GM12878 (cell line): ENCODE results near the gene RCAN1. TPM values are rescaled to one million over a fixed set of nuclear protein-coding genes. Genes with fewer than 3 reads are reported as not detected.
"Not testable (repeated sequence)": the region's sequence is repeated elsewhere in the genome, so short reads cannot be mapped to it uniquely, and the experiment has no call there.

Source experiments
- ATAC-seq: fragments of 200-7000 bp; cut with Tn5 transposase; 3 replicates; pipeline ENCODE4 v1.9.1; 2020; ENCODE audit warnings: mild to moderate bottlenecking, moderate library complexity
- BruUV-seq: library from RNA; stranded (reverse); fragments of 400-500 nt; replicated peaks from 2 replicates; lab custom pipeline; 2021; lab: Mats Ljungman, UMichigan
- CTCF ChIA-PET: fragments of 300-600 bp; sonication (Branson Sonifier 250); formaldehyde crosslinking; extraction: SDS; loops from one replicate; lab custom pipeline; 2021; ENCODE audit warnings: inconsistent platforms; lab: Yijun Ruan, JAX
- POLR2A ChIA-PET: fragments of 350-600 bp; formaldehyde crosslinking; extraction: SDS; loops from one replicate; lab custom pipeline; 2021; ENCODE audit warnings: inconsistent platforms; lab: Charles Lee
- RAD21 ChIA-PET: fragments of 300-600 bp; sonication (Branson Sonifier 250); formaldehyde crosslinking; loops from one replicate; lab custom pipeline; 2023; ENCODE audit warnings: antibody characterized with exemption; ENCODE audit not compliant: unreplicated experiment; lab: Charles Lee
- SMC1A ChIA-PET: fragments of 300-600 bp; sonication (Branson Sonifier 250); formaldehyde crosslinking; loops from one replicate; lab custom pipeline; 2023; ENCODE audit not compliant: unreplicated experiment, uncharacterized antibody; lab: Charles Lee
- DNase-seq: peaks from one replicate; pipeline ENCODE4 v3.0.0-alpha.2; 2011; ENCODE audit warnings: low read depth, low spot score
- FAIRE-seq: peaks from 3 replicates; lab custom pipeline; 2011; peaks lifted over from hg19 to GRCh38; lab: Jason Lieb, UNC
- H2AFZ ChIP-seq: 2 replicates; pipeline ENCODE4 v1.6.0; 2011; ENCODE audit warnings: low read depth, low read length, control low read depth; ENCODE audit not compliant: control insufficient read depth
- H3K27ac ChIP-seq: 2 replicates; pipeline ENCODE4 v1.5.1; 2011; ENCODE audit warnings: control low read depth; ENCODE audit not compliant: control insufficient read depth, insufficient read depth
- H3K27me3 ChIP-seq, 2 experiments: replicated peaks in 1 of 2; 2 replicates each; pipeline versions ENCODE4 v1.6.0 to v1.6.1; 2011; ENCODE audit warnings: low read length in 1 of 2; ENCODE audit not compliant: control insufficient read depth in 2 of 2, insufficient read depth in 2 of 2
- H3K36me3 ChIP-seq, 2 experiments: 2 replicates each; pipeline ENCODE4 v1.5.1; 2011; ENCODE audit warnings: low read length in 1 of 2; ENCODE audit not compliant: control insufficient read depth in 2 of 2, insufficient read depth in 2 of 2
- H3K4me1 ChIP-seq: 2 replicates; pipeline ENCODE4 v1.6.1; 2011; ENCODE audit warnings: mild to moderate bottlenecking, low read length, moderate library complexity, mixed read lengths; ENCODE audit not compliant: control insufficient read depth, insufficient read depth
- H3K4me2 ChIP-seq: 2 replicates; pipeline ENCODE4 v1.6.0; 2011; ENCODE audit warnings: control low read depth; ENCODE audit not compliant: control insufficient read depth, insufficient read depth
- H3K4me3 ChIP-seq: fragments of 200-600 bp; sonication (generic); 2 replicates; pipeline ENCODE4 v1.5.1; 2016
- H3K79me2 ChIP-seq: 2 replicates; pipeline ENCODE4 v1.6.0; 2011; ENCODE audit warnings: low read length; ENCODE audit not compliant: control insufficient read depth, insufficient read depth
- H3K9ac ChIP-seq: 2 replicates; pipeline ENCODE4 v1.8.0; 2011; ENCODE audit warnings: low read length, control low read depth, mixed read lengths; ENCODE audit not compliant: control insufficient read depth, insufficient read depth
- H3K9me3 ChIP-seq: replicated peaks from 3 replicates; pipeline ENCODE4 v1.5.1; 2011; ENCODE audit warnings: mild to moderate bottlenecking, low read length; ENCODE audit not compliant: control insufficient read depth, insufficient read depth
- H4K20me1 ChIP-seq: 2 replicates; pipeline ENCODE4 v1.6.0; 2011; ENCODE audit not compliant: control insufficient read depth, insufficient read depth
- KAT2A ChIP-seq: conservative IDR thresholded peaks from 2 replicates; pipeline ENCODE4 v1.6.1; 2011; ENCODE audit warnings: low read depth, low read length; ENCODE audit not compliant: control insufficient read depth
- RUNX3 ChIP-seq: IDR thresholded peaks from 2 replicates; pipeline ENCODE4 v1.6.1; 2012; ENCODE audit warnings: low read length, inconsistent platforms
- WGBS: methylation state at CpG from one replicate; pipeline ENCODE4 v1.1.6; 2016; ENCODE audit warnings: low lambda C conversion rate; ENCODE audit not compliant: insufficient replicate concordance, insufficient coverage; ENCODE audit errors: missing lambda C conversion rate; 5-methylcytosine and 5-hydroxymethylcytosine counted together
- in situ Hi-C: fragments of 300-500 bp; cut with MboI; formaldehyde crosslinking; loops from 9 replicates; pipeline ENCODE4 v1.14.3; 2018; ENCODE audit warnings: mixed read lengths
- intact Hi-C: fragments of 100-400 bp; cut with micrococcal nuclease; formaldehyde crosslinking; loops from one replicate; pipeline ENCODE4 v1.14.2; 2022; ENCODE audit not compliant: unreplicated experiment
- polyA plus RNA-seq, 11 experiments: library from polyadenylated mRNA; depleted of rRNA in 4 of 11; unstranded in 6 of 11; stranded (reverse) in 5 of 11; fragments of >200 nt; fragmentation: Nextera tagmentation in 4 of 11; fragmentation: Illumina TruSeq in 1 of 11; extraction: Ambion mirVana in 4 of 11; extraction: Trizol in 1 of 11; gene quantifications; 1 replicate in 1 of 11; 2 replicates in 10 of 11; pipeline versions ENCODE4 v1.2.1 to v1.2.3, GENCODE V29; 2011 to 2016; ENCODE audit warnings: inconsistent platforms in 2 of 11, missing spikeins in 2 of 11, low read depth in 1 of 11
- total RNA-seq, 4 experiments: library from RNA; depleted of rRNA in 3 of 4; stranded (reverse); fragments of >200 nt in 3 of 4; fragmentation: Illumina TruSeq in 1 of 4; extraction: Trizol in 1 of 4; gene quantifications; 2 replicates each; pipeline versions ENCODE4 v1.2.1 to v1.2.3, GENCODE V29; 2013 to 2021

RCAN1 gene
- total and polyA plus RNA-seq, 10 of the 15 experiments (the other 5 are each of a cell fraction or from before 2014, with no cell fraction given): 2.8 to 12.9 (median 10.5) TPM

- H3K4me3 ChIP-seq, FAIRE-seq, ATAC-seq, intact Hi-C loops, POLR2A ChIA-PET, H4K20me1 ChIP-seq, H3K4me2 ChIP-seq, DNase-seq, H2AFZ ChIP-seq, H3K27me3 ChIP-seq, H3K36me3 ChIP-seq, in situ Hi-C loops, RAD21 ChIA-PET, H3K9ac ChIP-seq, H3K79me2 ChIP-seq, H3K4me1 ChIP-seq, BruUV-seq, H3K27ac ChIP-seq, H3K9me3 ChIP-seq: not testable (repeated sequence)
- WGBS: 48% methylated on average over 2 of the region's 2 CpGs
- ChIA-PET SMC1A (interaction anchor here (0.9 kb wide), 1 partner anchor 11 kb away, joined by 3 read pairs; no protein-coding TSS in a partner anchor), CTCF (interaction anchor here (0.9 kb wide), 1 partner anchor 168 kb away, joined by 3 read pairs; no protein-coding TSS in a partner anchor)
These were observed 60.2 kb downstream of the RCAN1 start for GRCh38 chr21:34554670-34555069.

- peak; percentile 13 for FAIRE-seq
- no peak overlapping the region for H3K4me3 ChIP-seq
These were observed 60.7 kb downstream of the RCAN1 start for GRCh38 chr21:34554227-34554626.

More at GRCh38 chr21:34554227-34554626, 60.7 kb downstream of the RCAN1 start:
- H3K4me1 ChIP-seq: no peaks in the 10 kb centered on the region; the same call in 1 of the 2 replicates
- H3K27ac ChIP-seq: no peak overlapping the region
- H2AFZ ChIP-seq: no peak overlapping the region
- BruUV-seq: no TSS peak
- SMC1A ChIA-PET: interaction anchor here (0.9 kb wide), 1 partner anchor 11 kb away, joined by 3 read pairs; no protein-coding TSS in a partner anchor
- in situ Hi-C loops: no loop called here
- WGBS: 79% methylated on average over 4 of the region's 4 CpGs
- no peak overlapping the region for H3K4me2 ChIP-seq
- TF ChIP-seq KAT2A (no peak), RUNX3 (peak; percentile 64)
- H4K20me1 ChIP-seq: no peaks in the 10 kb centered on the region
- H3K9me3 ChIP-seq: peaks cover 5% of the 10 kb centered on the region; the same call in 2 of the 3 replicates
- RAD21 ChIA-PET: no interaction called here
- intact Hi-C loops: no loop called here
- no peaks in the 10 kb centered on the region for H3K27me3 ChIP-seq
- CTCF ChIA-PET: interaction anchor here (0.9 to 3.1 kb wide), 3 partner anchors 10 to 169 kb away, joined by 3 to 8 read pairs (median 4); no protein-coding TSS in a partner anchor
- DNase-seq: no peak
- no peak overlapping the region for H3K9ac ChIP-seq
- POLR2A ChIA-PET: no interaction called here
- H3K36me3 ChIP-seq: no peaks in the 10 kb centered on the region
- H3K79me2 ChIP-seq: no peaks in the 10 kb centered on the region
- ATAC-seq: no peak
